A375 (cell line): ENCODE measurements around the gene KATNA1. TPM values are rescaled to one million over a fixed set of nuclear protein-coding genes. Genes with fewer than 3 reads are reported as not detected.

Experiments
- small RNA-seq: library from RNA; depleted of rRNA; stranded (forward); fragments of <200 nt; gene quantifications from one replicate; pipeline ENCODE3, GENCODE V24; 2014
- total RNA-seq: library from RNA; depleted of rRNA; stranded (reverse); fragments of >200 nt; shearing (Covaris generic); gene quantifications from 2 replicates; pipeline ENCODE4 v1.2.3, GENCODE V29; 2014; rRNA removed

The KATNA1 gene
- total RNA-seq: 16.4 and 21.9 TPM in 2 replicates

GRCh38 chr6:149648148-149649145, at the start of gene KATNA1:
TSS of gene KATNA1 (minus strand) at chr6:149648714. CDS start at chr6:149638547, 10,167 bp downstream.

GRCh38 chr6:149565527-149566409, 82.7 kb downstream of the KATNA1 start, which contains the start of gene GINM1:
TSS of gene GINM1 (plus strand) at chr6:149566375. CDS start at chr6:149566415, 40 bp downstream.

GRCh38 chr6:149545754-149546471, 102.6 kb downstream of the KATNA1 start, which contains the start of gene PPIL4:
TSS of gene PPIL4 (minus strand) at chr6:149546043. CDS start at chr6:149546005, 38 bp downstream.

Small RNAs within 50 kb of the gene (small RNA-seq; reads per million reads assigned to genes)
- gene RF00019 (not detected), gene RF00410 (not detected)

Other genes with a start within 250 kb of the KATNA1 start
- gene SUMO4, start 248.5 kb downstream of the KATNA1 start, total RNA-seq: 0.34 and 1.5 TPM in 2 replicates
- 0.08 and 0.16 TPM in 2 replicates for gene ZC3H12D, start 163.7 kb downstream of the KATNA1 start, total RNA-seq
- 17.9 and 23.5 TPM in 2 replicates for gene PPIL4, start 102.7 kb downstream of the KATNA1 start, total RNA-seq
- 19.3 and 22.4 TPM in 2 replicates for gene GINM1, start 82.3 kb downstream of the KATNA1 start, total RNA-seq
- gene LATS1, start 69.4 kb upstream of the KATNA1 start, total RNA-seq: 10.5 and 11.6 TPM in 2 replicates
- gene NUP43, start 97.8 kb upstream of the KATNA1 start, total RNA-seq: 18.5 and 22.0 TPM in 2 replicates
- gene PCMT1, start 101.0 kb upstream of the KATNA1 start, total RNA-seq: 119 and 127 TPM in 2 replicates
- gene LRP11, start 215.6 kb upstream of the KATNA1 start, total RNA-seq: 14.5 and 24.6 TPM in 2 replicates
- 1.1 and 1.3 TPM in 2 replicates for gene RAET1E, start 249.4 kb upstream of the KATNA1 start, total RNA-seq